GM12892 (cell line): ENCODE results near the gene CNTNAP5.

Source experiments
- POLR2A ChIP-seq: IDR thresholded peaks from 2 replicates; pipeline ENCODE4 v1.6.1; 2011; ENCODE audit warnings: low read depth, low read length, control low read depth
- POLR2AphosphoS5 ChIP-seq: IDR thresholded peaks from 2 replicates; pipeline ENCODE4 v1.6.1; 2011; ENCODE audit warnings: low read depth, low read length, control low read depth
- TAF1 ChIP-seq: IDR thresholded peaks from 2 replicates; pipeline ENCODE4 v1.6.1; 2011; ENCODE audit warnings: low read depth, mild to moderate bottlenecking, control low read depth, low read length, borderline replicate concordance

- TF ChIP-seq POLR2A (no peak), TAF1 (no peak), POLR2AphosphoS5 (no peak)
Observed at GRCh38 chr2:124186801-124187200, 161.7 kb downstream of the CNTNAP5 start.
